Measurements from ENCODE around the gene ALG11. TPM values are rescaled to one million over a fixed set of nuclear protein-coding genes. Genes with fewer than 3 reads are reported as not detected.
"Not testable (repeated sequence)": the region's sequence is repeated elsewhere in the genome, so short reads cannot be mapped to it uniquely, and the experiment has no call there.

Gene ALG11
- total RNA-seq, 4 donors from 2014 or later: 9.0 to 30.6 (median 28.8) TPM

- WGBS, 2 donors (ENCODE audit: low coverage in 1 of 2): 89 to 91% methylated on average over 4 of the region's 4 CpGs
- Histone ChIP-seq H3K9me3 (no peaks in the 10 kb centered on the region), H3K4me3 (no peak overlapping the region), H3K4me1 (peaks cover 0 to 5% (median 2%) of the 10 kb centered on the region in 4 donors), H3K27me3 (no peaks in the 10 kb centered on the region), H3K36me3 (no peaks in the 10 kb centered on the region), H3K27ac (no peak overlapping the region)
- no peak for TF ChIP-seq POLR2A (IDR thresholded peaks at IDR 0.05)
- no peak for TF ChIP-seq EP300 (IDR thresholded peaks at IDR 0.05; ENCODE audit: low read depth)
- TF ChIP-seq CTCF (IDR thresholded peaks at IDR 0.05): no peak
- no peak for TF ChIP-seq POLR2AphosphoS5 (IDR thresholded peaks at IDR 0.05)
- in situ Hi-C loops (cut with MboI; ENCODE audit: low pct_ligation_motif_present in 1 of 4, low pct_unique_long_range_greater_than_20kb in 1 of 4, low sequenced_read_pairs in 3 of 4): no loop called here
- intact Hi-C loops (cut with DNase I; ENCODE audit: low total_unique reads): no loop called here
- DNase-seq: no peak
Measured at GRCh38 chr13:51981355-51981754, 30.8 kb upstream of the ALG11 start.

DNA sequence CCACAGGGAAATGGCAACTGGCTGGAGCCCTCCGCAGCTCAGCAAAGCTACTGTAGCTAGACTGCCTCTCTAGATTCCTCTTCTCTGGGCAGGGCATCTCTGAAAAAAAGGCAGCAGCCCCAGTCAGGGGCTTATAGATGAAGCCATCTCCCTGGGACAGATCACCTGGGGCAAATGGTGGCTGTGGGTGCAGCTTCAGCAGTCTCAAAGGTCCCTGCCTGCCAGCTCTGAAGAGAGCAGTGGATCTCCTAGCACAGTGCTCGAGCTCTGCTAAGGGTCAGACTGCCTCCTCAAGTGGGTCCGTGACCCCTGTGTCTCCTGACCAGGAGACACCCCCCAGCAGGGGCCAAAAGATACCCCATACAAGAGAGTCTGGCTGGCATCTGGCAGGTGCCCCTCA is 28.9 kb upstream of the ALG11 start:
- DNase-seq; H3K36me3 ChIP-seq; H3K27ac ChIP-seq; in situ Hi-C loops (cut with MboI; ENCODE audit: low pct_ligation_motif_present in 1 of 4, low pct_unique_long_range_greater_than_20kb in 1 of 4, low sequenced_read_pairs in 3 of 4); H3K27me3 ChIP-seq; H3K4me3 ChIP-seq; H3K4me1 ChIP-seq; intact Hi-C loops (cut with DNase I; ENCODE audit: low total_unique reads); H3K9me3 ChIP-seq: not testable (repeated sequence)
- 85% methylated on average over 2 of the region's 3 CpGs; no CpG with 5 or more reads in 1 of the 2 donors for WGBS, 2 donors (ENCODE audit: low coverage in 1 of 2)

DNA sequence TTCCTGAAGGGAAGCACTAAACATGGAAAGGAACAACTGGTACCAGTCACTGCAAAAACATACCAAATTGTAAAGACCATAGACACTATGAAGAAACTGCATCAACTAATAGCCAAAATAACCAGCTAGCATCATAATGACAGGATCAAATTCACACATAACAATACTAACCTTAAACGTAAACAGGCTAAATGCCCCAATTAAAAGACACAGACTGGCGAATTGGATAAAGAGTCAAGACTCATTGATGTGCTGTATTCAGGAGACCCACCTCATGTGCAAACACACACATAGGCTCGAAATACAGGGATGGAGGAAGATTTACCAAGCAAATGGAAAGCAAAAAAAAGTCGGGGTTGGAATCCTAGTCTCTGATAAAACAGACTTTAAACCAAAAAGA is 27.3 kb upstream of the ALG11 start:
- H3K9me3 ChIP-seq; DNase-seq; H3K27me3 ChIP-seq; in situ Hi-C loops (cut with MboI; ENCODE audit: low pct_ligation_motif_present in 1 of 4, low pct_unique_long_range_greater_than_20kb in 1 of 4, low sequenced_read_pairs in 3 of 4); H3K4me1 ChIP-seq; intact Hi-C loops (cut with DNase I; ENCODE audit: low total_unique reads); H3K36me3 ChIP-seq; H3K27ac ChIP-seq; H3K4me3 ChIP-seq: not testable (repeated sequence)
- WGBS, 2 donors (ENCODE audit: low coverage in 1 of 2): 82 to 94% methylated on average over 4 of the region's 4 CpGs

DNA sequence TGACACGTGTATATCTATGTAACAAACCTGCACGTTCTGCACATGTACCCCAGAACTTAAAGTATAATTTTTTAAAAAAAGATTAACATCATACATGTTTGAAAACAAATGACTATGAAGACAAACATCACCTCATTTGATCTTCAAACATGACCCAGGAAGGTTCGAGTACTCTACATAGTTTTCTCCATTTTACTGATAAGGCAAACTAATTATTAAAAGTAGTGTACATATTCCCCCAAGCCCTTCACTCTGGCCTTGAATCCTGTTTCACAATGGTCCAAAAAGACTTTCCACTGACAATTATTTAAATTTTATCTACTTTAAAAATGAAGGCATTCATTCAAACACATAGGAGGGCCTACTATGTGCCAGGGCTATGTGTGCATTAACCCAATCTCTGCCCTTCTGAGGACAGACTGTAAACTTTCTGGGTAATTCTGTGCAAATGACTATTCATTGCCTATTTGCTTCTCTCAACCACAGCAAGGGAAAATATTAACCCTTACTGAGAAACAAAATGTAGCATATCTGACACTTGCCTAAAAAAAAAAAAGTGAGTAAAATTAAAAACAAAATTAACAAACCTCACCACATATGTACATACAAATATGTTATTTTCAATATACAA is 23.1 kb upstream of the ALG11 start:
- WGBS, 2 donors (ENCODE audit: low coverage in 1 of 2): 86 to 96% methylated on average over 3 of the region's 3 CpGs
- Histone ChIP-seq H3K4me1 (no peaks in the 10 kb centered on the region), H3K4me3 (no peak overlapping the region), H3K9me3 (no peaks in the 10 kb centered on the region), H3K27ac (no peak overlapping the region), H3K27me3 (no peaks in the 10 kb centered on the region), H3K36me3 (no peaks in the 10 kb centered on the region)
- intact Hi-C loops (cut with DNase I; ENCODE audit: low total_unique reads): no loop called here
- DNase-seq: no peak
- no peak for TF ChIP-seq POLR2A (IDR thresholded peaks at IDR 0.05)
- TF ChIP-seq EP300 (IDR thresholded peaks at IDR 0.05; ENCODE audit: low read depth): no peak
- no peak for TF ChIP-seq POLR2AphosphoS5 (IDR thresholded peaks at IDR 0.05)
- in situ Hi-C loops (cut with MboI; ENCODE audit: low pct_ligation_motif_present in 1 of 4, low pct_unique_long_range_greater_than_20kb in 1 of 4, low sequenced_read_pairs in 3 of 4): no loop called here

- Histone ChIP-seq H3K27me3 (no peaks in the 10 kb centered on the region), H3K4me1 (peaks cover 12 to 23% (median 13%) of the 10 kb centered on the region in 4 donors), H3K27ac (no peak overlapping the region), H3K36me3 (no peaks in the 10 kb centered on the region), H3K4me3 (no peak overlapping the region), H3K9me3 (no peaks in the 10 kb centered on the region)
- WGBS, 2 donors (ENCODE audit: low coverage in 1 of 2): 89 to 91% methylated on average over 1 to 2 of the region's 2 CpGs
- no peak for TF ChIP-seq EP300 (IDR thresholded peaks at IDR 0.05; ENCODE audit: low read depth)
- no peak for TF ChIP-seq CTCF (IDR thresholded peaks at IDR 0.05)
- TF ChIP-seq POLR2A (IDR thresholded peaks at IDR 0.05): no peak
- no peak for TF ChIP-seq POLR2AphosphoS5 (IDR thresholded peaks at IDR 0.05)
- in situ Hi-C loops (cut with MboI; ENCODE audit: low pct_ligation_motif_present in 1 of 4, low pct_unique_long_range_greater_than_20kb in 1 of 4, low sequenced_read_pairs in 3 of 4): no loop called here
- DNase-seq: no peak
- intact Hi-C loops (cut with DNase I; ENCODE audit: low total_unique reads): no loop called here
Measured at GRCh38 chr13:51993713-51994112, 18.5 kb upstream of the ALG11 start.

All from transverse colon (tissue), 4 donors.